Heart left ventricle (tissue), 13 donors: Measurements from ENCODE around the gene MEGF11.

Experiments
- CTCF ChIP-seq, 12 donors: fragments of 200-600 bp; sonication (generic) in 4 of 12; IDR thresholded peaks; one replicate each; pipeline versions ENCODE4 v1.5.0 to v1.8.0; 2018 to 2022; ENCODE audit warnings: antibody characterized with exemption in 12 of 12, mild to moderate bottlenecking in 5 of 12
- POLR2A ChIP-seq, 2 donors: fragments of 450-650 bp; IDR thresholded peaks; one replicate each; pipeline ENCODE4 v1.6.1; 2017; ENCODE audit warnings: antibody characterized with exemption in 2 of 2, mild to moderate bottlenecking in 2 of 2, moderate library complexity in 2 of 2
- donor health status: ischemic (EF 13 %, LVEDD 7.1; RV severe dilation, severe dysfunction).
- donor health status: DM: no; HTN: yes; CAD: no.
- donor health status: DM: no; HTN: no; CAD: no.
- donor health status: ischemic (EF 25% LVEDD 6.9; RV normal size, moderate dysfunction).
- donor health status: ischemic (EF 25% LVEDD 5.7; RV mildly dilated, moderate dysfunction).
- donor health status: ischemic (EF 35%, LVEDD 5.7; RV mildly dilated, moderate dysfunction).
- donor health status: nonischemic (EF 11% LVEDD 7.7; RV severe dilation, severe dysfunction).
- donor health status: DM: yes; HTN: yes; CAD: no.
- donor health status: PGD.
- donor health status: ischemic (EF 29% LVEDD 5.4; RV normal size, mild dysfunction).
- donor health status: nonischemic (EF 23%, LVEDD 6.1; RV moderate dilation, normal function).

- TF ChIP-seq CTCF (IDR thresholded peaks at IDR 0.05) = no peak
- TF ChIP-seq POLR2A (IDR thresholded peaks at IDR 0.05) = no peak
These were observed 229.4 kb downstream of the MEGF11 start for GRCh38 chr15:66024116-66024515.
